ENCODE data around the gene HCRT. TPM values are rescaled to one million over a fixed set of nuclear protein-coding genes. Genes with fewer than 3 reads are reported as not detected.

Gene HCRT
- total and polyA plus RNA-seq, 2 of the 8 experiments (the other 6 are each of a cell fraction or from before 2014, with no cell fraction given) = not detected

DNA sequence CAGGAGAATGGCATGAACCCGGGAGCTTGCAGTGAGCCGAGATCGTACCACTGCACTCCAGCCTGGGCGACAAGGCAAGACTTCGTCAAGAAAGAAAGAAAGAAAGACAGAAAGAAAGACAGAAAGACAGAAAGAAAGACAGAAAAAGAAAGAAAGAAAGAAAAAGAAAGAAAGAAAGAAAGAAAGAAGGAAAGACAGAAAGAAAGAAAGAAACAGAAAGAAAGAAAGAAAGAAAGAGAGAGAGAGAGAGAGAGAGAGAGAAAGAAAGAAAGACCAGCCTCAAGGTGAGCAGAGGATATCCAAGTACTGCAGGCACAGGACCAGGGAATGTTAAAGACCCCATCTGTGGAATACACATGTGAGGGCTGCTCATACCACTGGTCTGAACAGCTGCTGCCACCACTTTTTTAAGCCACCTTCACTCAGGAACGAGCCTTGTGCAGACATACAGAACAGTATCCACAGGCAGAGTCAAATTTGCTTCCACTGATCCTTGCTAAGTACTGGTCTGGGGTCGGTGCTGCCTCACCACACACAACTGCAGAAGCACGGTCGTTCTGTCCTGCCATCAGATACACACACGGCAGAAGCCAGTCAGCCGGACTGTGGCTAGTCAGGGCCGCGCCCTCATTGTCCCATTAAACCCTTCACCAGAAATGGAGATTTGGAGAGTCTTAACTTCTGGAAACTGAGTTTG is 38.2 kb downstream of the HCRT start:
- Histone ChIP-seq H3K36me3 (ENCODE audit: control insufficient read depth in 2 of 4, insufficient read depth in 4 of 4, low read length in 3 of 4) (peaks cover 0 to 8% (median 4%) of the 10 kb centered on the region in 4 experiments; a peak in 4 of 8 replicates), H3K56ac (replicated peaks; ENCODE audit: insufficient read length, low read depth, low read length) (no peak overlapping the region), H3K4me1 (replicated peaks in 1 of 4; ENCODE audit: control insufficient read depth in 3 of 4, insufficient read depth in 4 of 4, low read length in 3 of 4) (0 out of 7 replicates have a peak, but pooled peaks cover 0 to 2% (median 0%) of the 10 kb centered on the region in 4 experiments), H4K8ac (ENCODE audit: extremely low read depth, insufficient read depth, low read length) (no peak overlapping the region; the same call in 1 of the 2 replicates), H4K91ac (replicated peaks; ENCODE audit: insufficient read length, low read length) (no peak overlapping the region), H2AK5ac (ENCODE audit: low read depth, low read length) (no peak overlapping the region), H2BK12ac (ENCODE audit: low read depth, low read length) (no peak overlapping the region), H4K5ac (ENCODE audit: insufficient read length, low read depth, low read length) (no peak overlapping the region), H3K23me2 (ENCODE audit: low read depth, low read length) (no peaks in the 10 kb centered on the region), H4K20me1 (replicated peaks in 1 of 2; ENCODE audit: control insufficient read depth in 1 of 2, insufficient read depth in 2 of 2, low read length in 2 of 2) (peaks cover 4 to 9% of the 10 kb centered on the region in 2 experiments), H3K27ac (ENCODE audit: low read depth, low read length) (no peak overlapping the region), H3K79me2 (ENCODE audit: control insufficient read depth in 1 of 2, insufficient read depth in 2 of 2, low read length in 2 of 2) (peaks cover 0 to 34% of the 10 kb centered on the region in 2 experiments; a peak in 2 of 4 replicates), H2BK5ac (ENCODE audit: low read depth, low read length) (no peak overlapping the region), H2BK120ac (replicated peaks; ENCODE audit: low read depth, low read length) (no peak overlapping the region), H3K14ac (ENCODE audit: insufficient read length) (no peak overlapping the region), H2AFZ (ENCODE audit: low read length) (no peak overlapping the region), H3K9ac (replicated peaks in 1 of 4; ENCODE audit: extremely low read depth in 1 of 4, low read depth in 3 of 4, low read length in 3 of 4) (no peak overlapping the region), H3K23ac (ENCODE audit: insufficient read length) (no peak overlapping the region), H3K79me1 (ENCODE audit: low read depth, low read length) (peaks cover 5% of the 10 kb centered on the region), H3K4ac (replicated peaks; ENCODE audit: insufficient read length, low read depth, low read length) (no peak overlapping the region), H3K9me3 (ENCODE audit: insufficient read depth in 2 of 2, low read depth in 1 of 2, low read length in 1 of 2) (no peaks in the 10 kb centered on the region), H3K27me3 (replicated peaks in 1 of 4; ENCODE audit: control insufficient read depth in 3 of 4, extremely low read depth in 1 of 4, insufficient read depth in 3 of 4, low read length in 3 of 4) (no peaks in the 10 kb centered on the region), H3K4me3 (ENCODE audit: extremely low read depth in 1 of 4, insufficient read depth in 2 of 4, low read depth in 3 of 4, low read length in 4 of 4) (no peak overlapping the region), H3K18ac (ENCODE audit: extremely low read depth, low read length) (no peak overlapping the region), H2BK15ac (ENCODE audit: low read length) (no peak overlapping the region), H3K4me2 (ENCODE audit: insufficient read depth in 1 of 2, low read depth in 2 of 2, low read length in 2 of 2) (no peak overlapping the region), H2BK20ac (ENCODE audit: low read length) (no peak overlapping the region)
- no peak for FAIRE-seq
- POLR2A ChIA-PET (ENCODE audit: partially characterized antibody) = interaction anchor here (1.3 to 2.1 kb wide), 2 partner anchors 9 to 11 kb away, joined by 4 to 8 read pairs; no protein-coding TSS in a partner anchor
- DNase-seq (ENCODE audit: low read depth in 1 of 2, low spot score in 2 of 2) = no peak
- CTCF ChIA-PET (ENCODE audit: partially characterized antibody) = no interaction called here
- 96% methylated on average over 13 of the region's 13 CpGs; no CpG with 5 or more reads in 1 of the 2 experiments for WGBS, 2 experiments (ENCODE audit: extremely low coverage in 1 of 2, insufficient coverage in 1 of 2, insufficient read length in 1 of 2, insufficient replicate concordance in 2 of 2, low coverage in 1 of 2, low lambda C conversion rate in 2 of 2, missing lambda C conversion rate in 1 of 2)
- TF ChIP-seq RAD21 (IDR thresholded peaks at IDR 0.05 in 1 of 2, conservative IDR thresholded peaks at IDR 0.05 in 1 of 2; ENCODE audit: low read depth in 2 of 2, low read length in 2 of 2) = no peak
- TF ChIP-seq SUZ12 (IDR thresholded peaks at IDR 0.05; ENCODE audit: low read length) = no peak

Measured in H1 (cell line).